H9 (cell line): ENCODE results near the gene OPA3. TPM values are rescaled to one million over a fixed set of nuclear protein-coding genes. Genes with fewer than 3 reads are reported as not detected.

Experiments
- DNase-seq: peaks from one replicate; pipeline ENCODE4 v3.0.0-alpha.2; 2017
- H2AFZ ChIP-seq: one replicate; pipeline ENCODE4 v1.6.1; 2013; ENCODE audit warnings: mild to moderate bottlenecking, low read length, control low read depth, moderate library complexity
- H2AK5ac ChIP-seq: 2 replicates; pipeline ENCODE4 v1.6.1; 2013; ENCODE audit warnings: low read length, control low read depth, mixed read lengths; ENCODE audit not compliant: insufficient read length
- H2BK120ac ChIP-seq: one replicate; pipeline ENCODE4 v1.6.1; 2013; ENCODE audit warnings: low read depth, mild to moderate bottlenecking, low read length, control low read depth, inconsistent platforms; ENCODE audit not compliant: poor library complexity, severe bottlenecking
- H2BK12ac ChIP-seq: 2 replicates; pipeline ENCODE4 v1.6.1; 2013; ENCODE audit warnings: low read length, control low read depth, mixed read lengths, low read depth; ENCODE audit not compliant: insufficient read length
- H2BK15ac ChIP-seq: 2 replicates; pipeline ENCODE4 v1.6.1; 2013; ENCODE audit warnings: low read depth, low read length, control low read depth
- H2BK20ac ChIP-seq: one replicate; pipeline ENCODE4 v1.6.1; 2013; ENCODE audit warnings: low read depth, mild to moderate bottlenecking, low read length, control low read depth, inconsistent platforms; ENCODE audit not compliant: poor library complexity, severe bottlenecking
- H2BK5ac ChIP-seq: 2 replicates; pipeline ENCODE4 v1.6.1; 2013; ENCODE audit warnings: low read length, control low read depth, mixed read lengths; ENCODE audit not compliant: insufficient read length
- H3K14ac ChIP-seq: 2 replicates; pipeline ENCODE4 v1.6.1; 2013; ENCODE audit warnings: low read length, control low read depth; ENCODE audit not compliant: insufficient read depth
- H3K18ac ChIP-seq: 2 replicates; pipeline ENCODE4 v1.6.1; 2013; ENCODE audit warnings: low read depth, mild to moderate bottlenecking, mixed read lengths, low read length, control low read depth; ENCODE audit not compliant: insufficient read length
- H3K23ac ChIP-seq: 2 replicates; pipeline ENCODE4 v1.6.1; 2013; ENCODE audit warnings: low read length, control low read depth, mixed read lengths, low read depth; ENCODE audit not compliant: insufficient read length
- H3K23me2 ChIP-seq: 2 replicates; pipeline ENCODE4 v1.6.1; 2013; ENCODE audit warnings: low read depth, mild to moderate bottlenecking, mixed read lengths, low read length, control low read depth; ENCODE audit not compliant: insufficient read length, poor library complexity, severe bottlenecking
- H3K27ac ChIP-seq: 2 replicates; pipeline ENCODE4 v1.5.1; 2013; ENCODE audit warnings: low read length, control low read depth, mixed read lengths, low read depth; ENCODE audit not compliant: insufficient read length
- H3K27me3 ChIP-seq: 2 replicates; pipeline ENCODE4 v1.6.1; 2013; ENCODE audit warnings: low read length, control low read depth, inconsistent platforms; ENCODE audit not compliant: insufficient read depth
- H3K4ac ChIP-seq: 2 replicates; pipeline ENCODE4 v1.6.1; 2013; ENCODE audit warnings: low read depth, mild to moderate bottlenecking, control low read depth, inconsistent platforms, low read length, moderate library complexity
- H3K4me1 ChIP-seq: 2 replicates; pipeline ENCODE4 v1.6.1; 2013; ENCODE audit warnings: low read length, control low read depth, inconsistent platforms; ENCODE audit not compliant: insufficient read depth
- H3K4me2 ChIP-seq: 2 replicates; pipeline ENCODE4 v1.6.1; 2013; ENCODE audit warnings: low read length, control low read depth, mixed read lengths; ENCODE audit not compliant: insufficient read length, insufficient read depth
- H3K56ac ChIP-seq: 2 replicates; pipeline ENCODE4 v1.6.1; 2013; ENCODE audit warnings: low read depth, mild to moderate bottlenecking, mixed read lengths, low read length, control low read depth; ENCODE audit not compliant: insufficient read length
- H3K79me1 ChIP-seq: 2 replicates; pipeline ENCODE4 v1.6.1; 2013; ENCODE audit warnings: low read depth, mild to moderate bottlenecking, moderate library complexity, low read length, control low read depth, inconsistent platforms; ENCODE audit not compliant: insufficient read depth, poor library complexity, severe bottlenecking
- H3K79me2 ChIP-seq: 2 replicates; pipeline ENCODE4 v1.6.1; 2013; ENCODE audit warnings: low read length, control low read depth, inconsistent platforms; ENCODE audit not compliant: insufficient read depth
- H3K9ac ChIP-seq: 2 replicates; pipeline ENCODE4 v1.6.1; 2013; ENCODE audit warnings: low read length, control low read depth, mixed read lengths; ENCODE audit not compliant: insufficient read length; ENCODE audit errors: extremely low read depth
- H3K9me3 ChIP-seq: one replicate; pipeline ENCODE4 v1.6.1; 2013; ENCODE audit warnings: low read depth, low read length, inconsistent platforms; ENCODE audit not compliant: control insufficient read depth
- H3T11ph ChIP-seq: one replicate; pipeline ENCODE4 v1.6.1; 2013; ENCODE audit warnings: mild to moderate bottlenecking, low read length, control low read depth, inconsistent platforms
- H4K20me1 ChIP-seq: one replicate; pipeline ENCODE4 v1.6.1; 2013; ENCODE audit not compliant: control insufficient read depth, insufficient read length, insufficient read depth
- H4K5ac ChIP-seq: 2 replicates; pipeline ENCODE4 v1.6.1; 2013; ENCODE audit warnings: low read depth, mild to moderate bottlenecking, mixed read lengths, low read length, control low read depth; ENCODE audit not compliant: insufficient read length
- H4K8ac ChIP-seq: replicated peaks from 2 replicates; pipeline ENCODE4 v1.6.1; 2013; ENCODE audit warnings: low read length, control low read depth, mixed read lengths, low read depth; ENCODE audit not compliant: insufficient read length
- H4K91ac ChIP-seq: 2 replicates; pipeline ENCODE4 v1.6.1; 2013; ENCODE audit warnings: low read depth, mild to moderate bottlenecking, moderate library complexity, mixed read lengths, low read length, control low read depth; ENCODE audit not compliant: insufficient read length
- H3K27ac Mint-ChIP-seq, 3 experiments: 2 replicates in 2 of 3; 3 replicates in 1 of 3; pipeline ENCODE4 v1.8.0; 2020 to 2021; ENCODE audit warnings: mixed read lengths in 3 of 3, mild to moderate bottlenecking in 1 of 3, moderate library complexity in 1 of 3
- H3K27me3 Mint-ChIP-seq: 2 replicates; pipeline ENCODE4 v1.8.0; 2021; ENCODE audit warnings: low read depth, mild to moderate bottlenecking, moderate library complexity, mixed read lengths
- H3K36me3 Mint-ChIP-seq, 3 experiments: 2 replicates in 2 of 3; 3 replicates in 1 of 3; pipeline ENCODE4 v1.8.0; 2020 to 2021; ENCODE audit warnings: low read depth in 3 of 3, mixed read lengths in 3 of 3; ENCODE audit not compliant: insufficient read depth in 1 of 3
- H3K4me1 Mint-ChIP-seq, 2 experiments: 2 replicates each; pipeline ENCODE4 v1.8.0; 2020; ENCODE audit warnings: mixed read lengths in 2 of 2
- H3K4me3 Mint-ChIP-seq, 2 experiments: 2 replicates in 1 of 2; 3 replicates in 1 of 2; pipeline ENCODE4 v1.8.0; 2020 to 2021; ENCODE audit warnings: mild to moderate bottlenecking in 2 of 2, mixed read lengths in 2 of 2, moderate library complexity in 1 of 2
- H3K9me3 Mint-ChIP-seq, 2 experiments: 2 replicates in 1 of 2; 3 replicates in 1 of 2; pipeline ENCODE4 v1.8.0; 2020; ENCODE audit warnings: mild to moderate bottlenecking in 2 of 2, mixed read lengths in 2 of 2, moderate library complexity in 1 of 2
- CTCF ChIP-seq: fragments of 200-600 bp; sonication (generic); conservative IDR thresholded peaks from 3 replicates; pipeline ENCODE4 v1.8.0; 2021; ENCODE audit warnings: antibody characterized with exemption, mild to moderate bottlenecking
- WGBS: extraction: QIAGEN DNeasy Blood & Tissue Kit; methylation state at CpG from one replicate; pipeline ENCODE4 v1.1.7; 2013; ENCODE audit warnings: missing lambda C conversion rate, low lambda C conversion rate, mixed read lengths; ENCODE audit not compliant: insufficient read length; ENCODE audit errors: extremely low coverage; 5-methylcytosine and 5-hydroxymethylcytosine counted together
- long read RNA-seq: library from polyadenylated mRNA; unstranded; transcript quantifications from one replicate; pipeline ENCODE4 v2.0.0, GENCODE V29; 2020
- total RNA-seq: library from RNA; stranded (reverse); gene quantifications from 2 replicates; pipeline ENCODE4 v1.2.1, GENCODE V29; 2021

The OPA3 gene
- 13.0 and 14.7 TPM in 2 replicates for total RNA-seq
- long read RNA-seq, full-length matches to known transcripts, result 111 of 136 reads
- long read RNA-seq, partial matches to known transcripts, result 0 of 136 reads
- long read RNA-seq, other reads (novel, unspliced or antisense), result 25 of 136 reads

- H3K56ac ChIP-seq, result no peak within 1 kb of the TSS
- H3K9me3 ChIP-seq, result no peaks in the 10 kb centered on the region
- peak within 1 kb of the TSS; percentile 78 for H3K9ac ChIP-seq
- H2BK15ac ChIP-seq, result no peak within 1 kb of the TSS
- peaks cover 10% of the 10 kb centered on the region for H3K27me3 Mint-ChIP-seq
- no peak within 1 kb of the TSS for H2AK5ac ChIP-seq
- no peaks in the 10 kb centered on the region for H3K4me1 ChIP-seq
- no peaks in the 10 kb centered on the region for H3K9me3 Mint-ChIP-seq
- H3T11ph ChIP-seq, result no peak within 1 kb of the TSS
- no peaks in the 10 kb centered on the region for H3K79me1 ChIP-seq
- peak within 1 kb of the TSS; percentile 96 for H3K18ac ChIP-seq
- H3K27ac ChIP-seq, result no peak within 1 kb of the TSS
- H4K20me1 ChIP-seq, result no peaks in the 10 kb centered on the region
- no peaks in the 10 kb centered on the region for H3K27me3 ChIP-seq
- H2BK20ac ChIP-seq, result no peak within 1 kb of the TSS
- H3K79me2 ChIP-seq, result peaks cover 2% of the 10 kb centered on the region; the same call in 1 of the 2 replicates
- WGBS, result no CpG with 5 or more reads among the region's 63 CpGs
- H3K4ac ChIP-seq, result no peak within 1 kb of the TSS; the same call in 1 of the 2 replicates
- H3K36me3 Mint-ChIP-seq, result peaks cover 0 to 10% (median 4%) of the 10 kb centered on the region in 3 experiments; a peak in 5 of 7 replicates
- H3K27ac Mint-ChIP-seq, result peak within 1 kb of the TSS; percentile 94 to 99 (median 98)
- H3K4me2 ChIP-seq, result peak within 1 kb of the TSS; percentile 63
- H4K5ac ChIP-seq, result no peak within 1 kb of the TSS
- no peak within 1 kb of the TSS for H3K23ac ChIP-seq
- peak within 1 kb of the TSS; percentile 12 for H2BK12ac ChIP-seq
- TF ChIP-seq CTCF, result peak; percentile 56
- H2BK5ac ChIP-seq, result no peak within 1 kb of the TSS
- H4K8ac ChIP-seq, result no peak within 1 kb of the TSS
- H2AFZ ChIP-seq, result no peak within 1 kb of the TSS
- H3K4me1 Mint-ChIP-seq, result peaks cover 3 to 11% of the 10 kb centered on the region in 2 experiments; a peak in 2 of 4 replicates
- H3K14ac ChIP-seq, result peak within 1 kb of the TSS; percentile 94
- H4K91ac ChIP-seq, result no peak within 1 kb of the TSS
- DNase-seq, result peak; percentile 99
- H3K4me3 Mint-ChIP-seq, result peak within 1 kb of the TSS; percentile 90 to 95
- H3K23me2 ChIP-seq, result peaks cover 5% of the 10 kb centered on the region
- no peak within 1 kb of the TSS for H2BK120ac ChIP-seq
Observed at GRCh38 chr19:45584332-45585157, at the start of gene OPA3. TSS of gene OPA3 (minus strand) at chr19:45584802. CDS start at chr19:45584764, 38 bp downstream.
